ES-I3 (cell line): ENCODE results near the gene ABCC2.
"Not testable (repeated sequence)": the region's sequence is repeated elsewhere in the genome, so short reads cannot be mapped to it uniquely, and the experiment has no call there.

ENCODE experiments used
- H3K36me3 ChIP-seq: 2 replicates; pipeline ENCODE4 v1.6.1; 2013; ENCODE audit warnings: mild to moderate bottlenecking, low read length, control low read depth, moderate library complexity; ENCODE audit not compliant: insufficient read depth
- H3K4me1 ChIP-seq: 2 replicates; pipeline ENCODE4 v1.6.1; 2013; ENCODE audit warnings: mild to moderate bottlenecking, control low read depth, low read length; ENCODE audit not compliant: insufficient read depth
- H3K9ac ChIP-seq: 2 replicates; pipeline ENCODE4 v1.6.1; 2013; ENCODE audit warnings: low read depth, mild to moderate bottlenecking, low read length, moderate library complexity
- H3K9me3 ChIP-seq: 2 replicates; pipeline ENCODE4 v1.6.1; 2013; ENCODE audit warnings: mild to moderate bottlenecking, low read length, moderate library complexity; ENCODE audit not compliant: control insufficient read depth, insufficient read depth

Gene ABCC2

GRCh38 chr10:99863535-99864240 lies 81.2 kb downstream of the ABCC2 start:
- not testable (repeated sequence) for H3K9me3 ChIP-seq, H3K36me3 ChIP-seq, H3K4me1 ChIP-seq, H3K9ac ChIP-seq

DNA sequence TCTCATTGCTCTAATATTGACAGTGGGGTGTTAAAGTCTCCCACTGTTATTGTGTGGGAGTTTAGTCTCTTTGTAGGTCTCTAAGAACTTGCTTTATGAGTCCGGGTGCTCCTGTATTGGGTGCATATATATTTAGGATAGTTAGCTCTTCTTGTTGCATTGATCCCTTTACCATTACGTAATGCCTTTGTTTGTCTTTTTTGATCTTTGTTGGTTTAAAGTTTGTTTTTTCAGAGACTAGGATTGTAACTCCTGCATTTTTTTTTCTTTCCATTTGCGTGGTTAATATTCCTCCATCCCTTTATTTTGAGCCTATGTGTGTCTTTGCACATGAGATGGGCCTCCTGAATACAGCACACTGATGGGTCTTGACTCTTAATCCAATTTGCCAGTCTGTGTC lies 84.8 kb downstream of the ABCC2 start:
- H3K9me3 ChIP-seq, H3K9ac ChIP-seq, H3K4me1 ChIP-seq, H3K36me3 ChIP-seq: not testable (repeated sequence)

- Histone ChIP-seq H3K4me1 (no peaks in the 10 kb centered on the region), H3K9me3 (no peaks in the 10 kb centered on the region), H3K9ac (no peak overlapping the region), H3K36me3 (no peaks in the 10 kb centered on the region)
Observed at GRCh38 chr10:99869581-99870122, 87.2 kb downstream of the ABCC2 start.

GRCh38 chr10:99870123-99870730 lies 87.8 kb downstream of the ABCC2 start:
- Histone ChIP-seq H3K4me1 (no peaks in the 10 kb centered on the region), H3K9me3 (no peaks in the 10 kb centered on the region), H3K9ac (no peak overlapping the region), H3K36me3 (no peaks in the 10 kb centered on the region)

DNA sequence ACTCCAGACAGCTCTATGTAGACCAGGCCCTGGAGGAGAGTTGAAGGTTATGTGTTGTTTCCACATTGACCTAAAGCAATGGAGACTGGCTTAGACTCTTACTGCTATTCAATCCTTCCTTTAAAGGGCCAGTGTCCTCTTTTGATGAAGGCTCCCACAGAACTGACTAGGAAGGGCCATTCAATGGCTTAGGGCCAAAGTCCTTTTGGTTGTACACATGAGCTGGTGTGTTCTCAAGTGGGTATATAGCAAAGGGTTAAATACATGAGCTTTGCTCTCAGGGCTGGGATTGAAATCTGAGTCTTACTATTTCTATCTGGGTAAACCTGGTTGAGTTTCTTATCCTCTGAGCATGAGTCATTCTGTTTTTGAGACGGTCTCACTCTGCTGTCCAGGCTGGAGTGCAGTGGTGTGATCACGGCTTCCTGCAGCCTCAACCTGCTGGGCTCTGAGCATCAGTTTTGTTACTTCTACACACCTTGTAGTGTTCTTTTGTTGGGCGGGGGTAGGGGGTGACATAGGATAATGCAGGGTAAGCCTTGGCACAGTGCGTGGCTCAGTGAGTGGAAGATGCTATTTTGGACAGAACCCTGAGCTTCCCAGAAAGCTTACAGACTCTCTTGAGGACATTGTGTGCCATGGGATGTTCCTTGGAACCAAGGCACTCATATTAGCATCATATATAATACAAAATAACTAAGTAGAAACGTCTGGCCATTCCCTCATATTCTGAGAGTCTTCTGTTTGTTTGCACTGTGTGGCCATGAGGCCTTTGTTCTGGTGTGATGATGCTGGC lies 90.1 kb downstream of the ABCC2 start:
- H3K9ac ChIP-seq: no peak overlapping the region
- H3K9me3 ChIP-seq: no peaks in the 10 kb centered on the region
- peaks cover 8% of the 10 kb centered on the region for H3K36me3 ChIP-seq
- H3K4me1 ChIP-seq: no peaks in the 10 kb centered on the region

- Histone ChIP-seq H3K9me3 (no peaks in the 10 kb centered on the region), H3K9ac (no peak overlapping the region), H3K36me3 (peaks cover 17% of the 10 kb centered on the region), H3K4me1 (no peaks in the 10 kb centered on the region)
Observed at GRCh38 chr10:99873846-99874245, 91.4 kb downstream of the ABCC2 start.

GRCh38 chr10:99874341-99875085 lies 92.1 kb downstream of the ABCC2 start:
- Histone ChIP-seq H3K9ac (no peak overlapping the region), H3K9me3 (no peaks in the 10 kb centered on the region), H3K4me1 (no peaks in the 10 kb centered on the region), H3K36me3 (peaks cover 22% of the 10 kb centered on the region)

GRCh38 chr10:99875473-99875872 lies 93.0 kb downstream of the ABCC2 start:
- H3K9me3 ChIP-seq: no peaks in the 10 kb centered on the region

GRCh38 chr10:99880080-99880835 lies 97.8 kb downstream of the ABCC2 start:
- Histone ChIP-seq H3K4me1 (no peaks in the 10 kb centered on the region), H3K36me3 (peaks cover 70% of the 10 kb centered on the region), H3K9me3 (no peaks in the 10 kb centered on the region), H3K9ac (no peak overlapping the region)

More at GRCh38 chr10:99875473-99875872, 93.0 kb downstream of the ABCC2 start:
- Histone ChIP-seq H3K4me1 (no peaks in the 10 kb centered on the region), H3K36me3 (peaks cover 30% of the 10 kb centered on the region), H3K9ac (no peak overlapping the region)

GRCh38 chr10:99881371-99881770 lies 98.9 kb downstream of the ABCC2 start:
- H3K9me3 ChIP-seq: no peaks in the 10 kb centered on the region
- no peaks in the 10 kb centered on the region for H3K4me1 ChIP-seq
- no peak overlapping the region for H3K9ac ChIP-seq
- peaks cover 76% of the 10 kb centered on the region for H3K36me3 ChIP-seq

DNA sequence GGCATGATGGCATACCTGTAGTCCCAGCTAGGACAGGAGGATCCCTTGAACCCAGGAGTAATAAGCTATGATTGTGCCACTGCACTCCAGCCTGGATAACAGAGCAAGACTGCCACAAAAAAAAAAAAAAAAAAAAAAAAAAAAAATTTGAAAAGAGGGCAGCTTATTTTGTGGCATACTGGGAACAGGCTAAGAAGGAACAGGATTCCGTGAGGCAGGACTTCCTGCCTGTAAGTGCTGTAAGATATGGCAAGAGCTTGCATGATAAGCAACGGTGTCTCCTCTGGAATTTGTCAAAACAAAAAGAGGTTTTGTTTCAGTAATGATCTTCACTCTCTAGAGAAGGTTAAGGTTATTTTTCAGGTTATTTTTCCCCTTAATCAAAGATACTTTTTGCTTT lies 101.1 kb downstream of the ABCC2 start:
- Histone ChIP-seq H3K36me3 (peaks cover 75% of the 10 kb centered on the region), H3K9ac (no peak overlapping the region), H3K9me3 (no peaks in the 10 kb centered on the region), H3K4me1 (no peaks in the 10 kb centered on the region)

- Histone ChIP-seq H3K36me3 (peaks cover 54% of the 10 kb centered on the region), H3K9ac (no peak overlapping the region), H3K4me1 (no peaks in the 10 kb centered on the region)
Observed at GRCh38 chr10:99888622-99889021, 106.2 kb downstream of the ABCC2 start.

DNA sequence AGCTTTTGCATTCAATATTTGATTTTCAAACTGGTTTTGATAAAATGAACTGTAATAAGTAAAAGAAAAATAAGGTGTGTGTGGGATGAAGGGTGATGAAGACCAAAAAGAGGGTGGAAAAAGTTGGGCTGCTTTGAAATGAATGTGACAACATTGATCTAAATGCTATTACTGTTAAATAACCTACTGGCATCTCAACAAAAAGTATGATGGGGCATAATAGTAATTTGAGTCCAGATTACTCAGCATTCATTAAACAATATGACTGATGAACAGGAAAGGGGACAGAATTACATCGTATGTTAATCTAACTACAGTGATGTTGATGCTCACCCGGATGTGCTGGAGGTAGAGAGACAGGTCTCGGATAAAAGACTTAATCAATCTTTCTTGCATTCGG lies 112.2 kb downstream of the ABCC2 start:
- Histone ChIP-seq H3K36me3 (peaks cover 59% of the 10 kb centered on the region), H3K9me3 (peaks cover 4% of the 10 kb centered on the region; the same call in 1 of the 2 replicates), H3K9ac (no peak overlapping the region), H3K4me1 (no peaks in the 10 kb centered on the region)

More at GRCh38 chr10:99888622-99889021, 106.2 kb downstream of the ABCC2 start:
- H3K9me3 ChIP-seq: no peaks in the 10 kb centered on the region
